Endodermal cell (in vitro differentiated cells): ENCODE data around the gene TRIM44. TPM values are rescaled to one million over a fixed set of nuclear protein-coding genes. Genes with fewer than 3 reads are reported as not detected.
A peak's percentile ranks its signal among the peaks of the same experiment; 100 is the strongest.
"Not testable (repeated sequence)": the region's sequence is repeated elsewhere in the genome, so short reads cannot be mapped to it uniquely, and the experiment has no call there.

Experiments
- DNase-seq: peaks from one replicate; pipeline ENCODE4 v3.0.0-alpha.2; 2017
- H3K27ac ChIP-seq: 2 replicates; pipeline ENCODE4 v1.5.1; 2013; ENCODE audit warnings: mild to moderate bottlenecking, low read depth, low read length, moderate library complexity
- H3K27me3 ChIP-seq: 2 replicates; pipeline ENCODE4 v1.6.1; 2013; ENCODE audit warnings: mild to moderate bottlenecking, low read length, moderate library complexity; ENCODE audit not compliant: insufficient read depth, control insufficient read depth, poor library complexity, severe bottlenecking
- H3K36me3 ChIP-seq: 2 replicates; pipeline ENCODE4 v1.7.0; 2013; ENCODE audit warnings: mild to moderate bottlenecking, low read length, moderate library complexity; ENCODE audit not compliant: control insufficient read depth, insufficient read depth
- H3K4me1 ChIP-seq: one replicate; pipeline ENCODE4 v1.7.0; 2013; ENCODE audit warnings: low read length; ENCODE audit not compliant: control insufficient read depth, insufficient read depth
- H3K4me3 ChIP-seq: 2 replicates; pipeline ENCODE4 v1.5.1; 2013; ENCODE audit warnings: mild to moderate bottlenecking, low read length, moderate library complexity
- H3K9ac ChIP-seq: 2 replicates; pipeline ENCODE4 v1.6.1; 2013; ENCODE audit warnings: mild to moderate bottlenecking, low read length, moderate library complexity; ENCODE audit not compliant: poor library complexity, severe bottlenecking; ENCODE audit errors: extremely low read depth
- H3K9me3 ChIP-seq: 2 replicates; pipeline ENCODE4 v1.6.1; 2013; ENCODE audit warnings: mild to moderate bottlenecking, low read length, moderate library complexity; ENCODE audit not compliant: control insufficient read depth
- H3K27ac Mint-ChIP-seq: 2 replicates; pipeline ENCODE4 v1.8.0; 2020; ENCODE audit warnings: mixed read lengths
- H3K27me3 Mint-ChIP-seq: 2 replicates; pipeline ENCODE4 v1.8.0; 2021; ENCODE audit warnings: mild to moderate bottlenecking, mixed read lengths; ENCODE audit not compliant: insufficient read depth
- H3K36me3 Mint-ChIP-seq: 2 replicates; pipeline ENCODE4 v1.8.0; 2020; ENCODE audit warnings: low read depth, mixed read lengths
- H3K4me1 Mint-ChIP-seq: 2 replicates; pipeline ENCODE4 v1.8.0; 2020; ENCODE audit warnings: mixed read lengths
- H3K4me3 Mint-ChIP-seq: 2 replicates; pipeline ENCODE4 v1.8.0; 2020; ENCODE audit warnings: mild to moderate bottlenecking, moderate library complexity, mixed read lengths
- H3K9me3 Mint-ChIP-seq: 2 replicates; pipeline ENCODE4 v1.8.0; 2020; ENCODE audit warnings: mild to moderate bottlenecking, mixed read lengths
- WGBS, 2 experiments: methylation state at CpG; one replicate each; pipeline versions ENCODE4 v1.1.5 to v1.1.7; 2013; ENCODE audit warnings: missing lambda C conversion rate in 2 of 2, mixed read lengths in 1 of 2; ENCODE audit not compliant: insufficient coverage in 1 of 2, insufficient read length in 1 of 2; 5-methylcytosine and 5-hydroxymethylcytosine counted together
- total RNA-seq, 2 donors: library from RNA; stranded (reverse); fragmentation: NEBNext Ultra II Directional in 1 of 2; extraction: Animal tissue kit (Norgen Biotek cat#: 25700) in 1 of 2; gene quantifications; 2 replicates in 1 of 2; 3 replicates in 1 of 2; pipeline ENCODE4 v1.2.1, GENCODE V29; 2021
- TF ChIP-seq, protein P1 (sequence below): fragments of 200-600 bp; sonication (generic); conservative IDR thresholded peaks from 2 replicates; pipeline ENCODE4 v1.5.0; 2021; ENCODE audit warnings: antibody characterized with exemption, mild to moderate bottlenecking

TRIM44 gene
- total RNA-seq, 2 donors from 2014 or later: 48.5 to 63.8 TPM

GRCh38 chr11:35771722-35772121 is 109.1 kb downstream of the TRIM44 start:
- Histone ChIP-seq H3K4me3 (no peak overlapping the region), H3K36me3 (no peaks in the 10 kb centered on the region), H3K4me1 (no peaks in the 10 kb centered on the region), H3K27me3 (peaks cover 4% of the 10 kb centered on the region), H3K9ac (no peak overlapping the region), H3K9me3 (peaks cover 23% of the 10 kb centered on the region), H3K27ac (no peak overlapping the region)
- H3K4me3 Mint-ChIP-seq: no peak overlapping the region
- H3K4me1 Mint-ChIP-seq: no peaks in the 10 kb centered on the region
- peaks cover 2% of the 10 kb centered on the region for H3K27me3 Mint-ChIP-seq
- TF ChIP-seq, protein P1, sequence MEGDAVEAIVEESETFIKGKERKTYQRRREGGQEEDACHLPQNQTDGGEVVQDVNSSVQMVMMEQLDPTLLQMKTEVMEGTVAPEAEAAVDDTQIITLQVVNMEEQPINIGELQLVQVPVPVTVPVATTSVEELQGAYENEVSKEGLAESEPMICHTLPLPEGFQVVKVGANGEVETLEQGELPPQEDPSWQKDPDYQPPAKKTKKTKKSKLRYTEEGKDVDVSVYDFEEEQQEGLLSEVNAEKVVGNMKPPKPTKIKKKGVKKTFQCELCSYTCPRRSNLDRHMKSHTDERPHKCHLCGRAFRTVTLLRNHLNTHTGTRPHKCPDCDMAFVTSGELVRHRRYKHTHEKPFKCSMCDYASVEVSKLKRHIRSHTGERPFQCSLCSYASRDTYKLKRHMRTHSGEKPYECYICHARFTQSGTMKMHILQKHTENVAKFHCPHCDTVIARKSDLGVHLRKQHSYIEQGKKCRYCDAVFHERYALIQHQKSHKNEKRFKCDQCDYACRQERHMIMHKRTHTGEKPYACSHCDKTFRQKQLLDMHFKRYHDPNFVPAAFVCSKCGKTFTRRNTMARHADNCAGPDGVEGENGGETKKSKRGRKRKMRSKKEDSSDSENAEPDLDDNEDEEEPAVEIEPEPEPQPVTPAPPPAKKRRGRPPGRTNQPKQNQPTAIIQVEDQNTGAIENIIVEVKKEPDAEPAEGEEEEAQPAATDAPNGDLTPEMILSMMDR: no peak
- WGBS, 2 experiments: 89 to 91% methylated on average over 4 to 5 of the region's 5 CpGs
- H3K9me3 Mint-ChIP-seq: peaks cover 45% of the 10 kb centered on the region
- peaks cover 31% of the 10 kb centered on the region for H3K36me3 Mint-ChIP-seq
- no peak overlapping the region for H3K27ac Mint-ChIP-seq
- peak; percentile 57 for DNase-seq

GRCh38 chr11:35777241-35777640 is 114.7 kb downstream of the TRIM44 start:
- not testable (repeated sequence) for H3K9ac ChIP-seq, H3K27ac ChIP-seq, H3K4me3 ChIP-seq, H3K27ac Mint-ChIP-seq, H3K4me1 Mint-ChIP-seq, H3K9me3 ChIP-seq, H3K27me3 Mint-ChIP-seq, DNase-seq, H3K4me1 ChIP-seq, H3K4me3 Mint-ChIP-seq, H3K27me3 ChIP-seq, H3K36me3 ChIP-seq
- Mint-ChIP-seq H3K9me3 (peaks cover 39% of the 10 kb centered on the region), H3K36me3 (peaks cover 17% of the 10 kb centered on the region)
- WGBS, 2 experiments: 92 to 94% methylated on average over 2 of the region's 3 CpGs

DNA sequence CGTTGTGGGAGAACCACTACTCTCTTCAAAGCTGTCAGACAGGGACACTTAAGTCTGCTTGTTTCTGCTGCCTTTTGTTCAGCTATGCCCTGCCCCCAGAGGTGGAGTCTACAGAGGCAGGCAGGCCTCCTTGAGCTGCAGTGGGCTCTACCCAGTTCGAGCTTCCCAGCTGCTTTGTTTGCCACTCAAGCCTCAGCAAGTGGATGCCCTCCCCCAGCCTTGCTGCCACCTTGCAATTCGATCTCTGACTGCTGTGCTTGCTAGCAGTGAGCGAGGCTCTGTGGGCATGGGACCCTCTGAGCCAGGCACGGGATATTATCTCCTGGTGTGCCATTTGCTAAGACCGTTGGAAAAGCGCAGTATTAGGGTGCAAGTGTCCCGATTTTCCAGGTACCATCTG is 116.4 kb downstream of the TRIM44 start:
- not testable (repeated sequence) for H3K27me3 Mint-ChIP-seq, DNase-seq, H3K4me1 ChIP-seq, H3K4me1 Mint-ChIP-seq, H3K27ac Mint-ChIP-seq, H3K9ac ChIP-seq, H3K36me3 ChIP-seq, H3K36me3 Mint-ChIP-seq, H3K4me3 ChIP-seq, H3K4me3 Mint-ChIP-seq, H3K27ac ChIP-seq, H3K27me3 ChIP-seq, H3K9me3 ChIP-seq
- 90 to 95% methylated on average over 8 of the region's 8 CpGs for WGBS, 2 experiments
- H3K9me3 Mint-ChIP-seq: peaks cover 24% of the 10 kb centered on the region

GRCh38 chr11:35779409-35779808 is 116.8 kb downstream of the TRIM44 start:
- Histone ChIP-seq H3K36me3 (no peaks in the 10 kb centered on the region), H3K27ac (no peak overlapping the region), H3K4me3 (no peak overlapping the region), H3K9ac (no peak overlapping the region), H3K4me1 (no peaks in the 10 kb centered on the region), H3K27me3 (no peaks in the 10 kb centered on the region), H3K9me3 (peaks cover 7% of the 10 kb centered on the region)
- no peak overlapping the region for H3K4me3 Mint-ChIP-seq
- H3K27me3 Mint-ChIP-seq: no peaks in the 10 kb centered on the region
- peaks cover 7% of the 10 kb centered on the region for H3K36me3 Mint-ChIP-seq
- peaks cover 10% of the 10 kb centered on the region for H3K4me1 Mint-ChIP-seq
- peaks cover 20% of the 10 kb centered on the region for H3K9me3 Mint-ChIP-seq
- DNase-seq: no peak
- 95 to 100% methylated on average over 4 to 5 of the region's 5 CpGs for WGBS, 2 experiments
- TF ChIP-seq, protein P1: no peak
- H3K27ac Mint-ChIP-seq: no peak overlapping the region
